ENCODE results near the gene FAM217A.

DNA sequence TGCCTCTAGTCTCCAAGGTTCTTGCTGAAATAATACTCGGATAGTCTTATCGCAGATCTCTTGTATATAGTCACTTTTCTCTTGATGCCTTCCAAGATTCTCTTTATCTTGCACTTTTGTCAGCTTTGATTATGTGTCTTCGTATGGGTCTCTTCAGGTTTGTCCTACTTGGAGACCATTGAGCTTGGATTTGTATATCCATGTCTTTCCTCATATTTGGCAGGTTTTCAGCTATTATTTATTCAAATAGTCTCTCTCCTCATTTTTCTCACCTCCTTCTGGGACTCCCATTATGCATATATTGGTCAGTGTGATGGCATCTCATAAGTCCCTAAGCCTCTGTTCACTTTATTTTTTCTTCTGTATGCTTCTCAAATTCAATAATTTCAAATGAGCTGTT, 33.4 kb upstream of the FAM217A start:
- TF ChIP-seq ZNF274 (IDR thresholded peaks at IDR 0.05; ENCODE audit: low read depth, low read length) (no peak), YY1 (IDR thresholded peaks at IDR 0.05; ENCODE audit: insufficient read depth, insufficient read length) (no peak)
